Measurements from ENCODE around the gene HEG1. TPM values are rescaled to one million over a fixed set of nuclear protein-coding genes. Genes with fewer than 3 reads are reported as not detected.

HEG1 gene
- total and polyA plus RNA-seq, 2 of the 8 experiments (the other 6 are each of a cell fraction or from before 2014, with no cell fraction given), result 5.3 to 9.7 TPM

- Histone ChIP-seq H2BK15ac (ENCODE audit: low read length) (no peak overlapping the region), H3K36me3 (ENCODE audit: control insufficient read depth in 2 of 4, insufficient read depth in 4 of 4, low read length in 3 of 4) (no peaks in the 10 kb centered on the region), H3K27me3 (replicated peaks in 1 of 4; ENCODE audit: control insufficient read depth in 3 of 4, extremely low read depth in 1 of 4, insufficient read depth in 3 of 4, low read length in 3 of 4) (no peaks in the 10 kb centered on the region), H3K14ac (ENCODE audit: insufficient read length) (no peak overlapping the region), H3K23ac (ENCODE audit: insufficient read length) (no peak overlapping the region), H3K27ac (ENCODE audit: low read depth, low read length) (no peak overlapping the region), H4K5ac (ENCODE audit: insufficient read length, low read depth, low read length) (no peak overlapping the region), H4K20me1 (replicated peaks in 1 of 2; ENCODE audit: control insufficient read depth in 1 of 2, insufficient read depth in 2 of 2, low read length in 2 of 2) (no peaks in the 10 kb centered on the region), H2AK5ac (ENCODE audit: low read depth, low read length) (no peak overlapping the region; the same call in 1 of the 2 replicates), H3K4me1 (replicated peaks in 1 of 4; ENCODE audit: control insufficient read depth in 3 of 4, insufficient read depth in 4 of 4, low read length in 3 of 4) (peaks cover 3 to 14% (median 8%) of the 10 kb centered on the region in 4 experiments; a peak in 5 of 7 replicates), H3K56ac (replicated peaks; ENCODE audit: insufficient read length, low read depth, low read length) (no peak overlapping the region), H4K8ac (ENCODE audit: extremely low read depth, insufficient read depth, low read length) (no peak overlapping the region), H3K9me3 (ENCODE audit: insufficient read depth in 2 of 2, low read depth in 1 of 2, low read length in 1 of 2) (no peaks in the 10 kb centered on the region), H3K4me2 (ENCODE audit: insufficient read depth in 1 of 2, low read depth in 2 of 2, low read length in 2 of 2) (no peak overlapping the region), H2BK5ac (ENCODE audit: low read depth, low read length) (no peak overlapping the region), H3K4ac (replicated peaks; ENCODE audit: insufficient read length, low read depth, low read length) (no peak overlapping the region), H2BK12ac (ENCODE audit: low read depth, low read length) (no peak overlapping the region), H3K79me2 (ENCODE audit: control insufficient read depth in 1 of 2, insufficient read depth in 2 of 2, low read length in 2 of 2) (no peaks in the 10 kb centered on the region; a peak in 1 of 4 replicates), H3K79me1 (ENCODE audit: low read depth, low read length) (peaks cover 3% of the 10 kb centered on the region; the same call in 1 of the 2 replicates), H4K91ac (replicated peaks; ENCODE audit: insufficient read length, low read length) (no peak overlapping the region), H3K4me3 (ENCODE audit: extremely low read depth in 1 of 4, insufficient read depth in 2 of 4, low read depth in 3 of 4, low read length in 4 of 4) (no peak overlapping the region), H2BK20ac (ENCODE audit: low read length) (no peak overlapping the region), H2BK120ac (replicated peaks; ENCODE audit: low read depth, low read length) (no peak overlapping the region), H3K18ac (ENCODE audit: extremely low read depth, low read length) (no peak overlapping the region), H3K23me2 (ENCODE audit: low read depth, low read length) (no peaks in the 10 kb centered on the region), H2AFZ (ENCODE audit: low read length) (no peak overlapping the region), H3K9ac (replicated peaks in 1 of 4; ENCODE audit: extremely low read depth in 1 of 4, low read depth in 3 of 4, low read length in 3 of 4) (no peak overlapping the region)
- FAIRE-seq (no peak), DNase-seq (ENCODE audit: low read depth in 1 of 2, low spot score in 2 of 2) (no peak)
- 80% methylated on average over 2 of the region's 2 CpGs; no CpG with 5 or more reads in 1 of the 2 experiments for WGBS, 2 experiments (ENCODE audit: extremely low coverage in 1 of 2, insufficient coverage in 1 of 2, insufficient read length in 1 of 2, insufficient replicate concordance in 2 of 2, low coverage in 1 of 2, low lambda C conversion rate in 2 of 2, missing lambda C conversion rate in 1 of 2)
- CTCF ChIA-PET (ENCODE audit: partially characterized antibody), result interaction anchor here (1.8 kb wide), 1 partner anchor 51 kb away, joined by 4 read pairs; no protein-coding TSS in a partner anchor
- POLR2A ChIA-PET (ENCODE audit: partially characterized antibody), result no interaction called here
- no peak for TF ChIP-seq GTF2F1 (IDR thresholded peaks at IDR 0.05; ENCODE audit: borderline replicate concordance, low read depth, low read length)
- TF ChIP-seq E2F6 (IDR thresholded peaks at IDR 0.05), result no peak
- no peak for TF ChIP-seq SIN3A (conservative IDR thresholded peaks at IDR 0.05 in 1 of 2, IDR thresholded peaks at IDR 0.05 in 1 of 2; ENCODE audit: low read depth in 1 of 2, low read length in 2 of 2)
- TF ChIP-seq CBX8 (IDR thresholded peaks at IDR 0.05; ENCODE audit: borderline replicate concordance, low read depth, low read length), result no peak
- TF ChIP-seq HDAC6 (IDR thresholded peaks at IDR 0.05; ENCODE audit: low read depth, low read length), result no peak
- TF ChIP-seq RXRA (IDR thresholded peaks at IDR 0.05; ENCODE audit: insufficient read depth, low read depth, low read length), result no peak
- TF ChIP-seq TBP (IDR thresholded peaks at IDR 0.05; ENCODE audit: low read depth, low read length), result no peak
- no peak for TF ChIP-seq EZH2 (IDR thresholded peaks at IDR 0.05; ENCODE audit: low read depth, low read length, severe bottlenecking)
- no peak for TF ChIP-seq EGR1 (IDR thresholded peaks at IDR 0.05; ENCODE audit: borderline replicate concordance, low read depth, low read length)
- no peak for TF ChIP-seq CTCF (IDR thresholded peaks at IDR 0.05; ENCODE audit: control extremely low read depth in 1 of 3, insufficient read depth in 1 of 3, low read depth in 1 of 3, low read length in 3 of 3)
These were observed 9.8 kb downstream of the HEG1 start for GRCh38 chr3:125045965-125046364.

All from H1 (cell line).